A673 (cell line): ENCODE results near the gene ZNF490. TPM values are rescaled to one million over a fixed set of nuclear protein-coding genes. Genes with fewer than 3 reads are reported as not detected.

ENCODE experiments used
- Bru-seq: library from RNA; stranded (reverse); fragments of 400-500 nt; gene quantifications from one replicate; lab custom pipeline; 2021; lab: Mats Ljungman, UMichigan
- BruChase-seq, 2 experiments: library from RNA; stranded (reverse); fragments of 400-500 nt; gene quantifications; one replicate each; lab custom pipeline; 2021; lab: Mats Ljungman, UMichigan
- BruUV-seq: library from RNA; stranded (reverse); fragments of 400-500 nt; replicated peaks from 2 replicates; lab custom pipeline; 2021; lab: Mats Ljungman, UMichigan
- CTCF ChIA-PET: fragments of 300-600 bp; sonication (Branson Sonifier 250); formaldehyde crosslinking; loops from one replicate; lab custom pipeline; 2022; ENCODE audit warnings: antibody characterized with exemption; lab: Charles Lee
- POLR2A ChIA-PET: fragments of 300-600 bp; sonication (Branson Sonifier 250); formaldehyde crosslinking; loops from one replicate; lab custom pipeline; 2022; ENCODE audit warnings: antibody characterized with exemption; ENCODE audit not compliant: low non-redundant PET; lab: Charles Lee
- DNase-seq: peaks from one replicate; pipeline ENCODE4 v3.0.0-alpha.2; 2015; ENCODE audit warnings: low spot score
- H3K27ac ChIP-seq: fragments of 200-600 bp; sonication (generic); 2 replicates; pipeline ENCODE4 v1.5.1; 2016; ENCODE audit warnings: mixed run types, low read depth, mild to moderate bottlenecking, mixed read lengths, antibody characterized with exemption, low read length; ENCODE audit not compliant: poor library complexity, severe bottlenecking
- H3K27me3 ChIP-seq: fragments of 200-600 bp; sonication (generic); replicated peaks from 2 replicates; pipeline ENCODE4 v1.6.1; 2017; ENCODE audit warnings: mixed run types, low read depth, mild to moderate bottlenecking, mixed read lengths, antibody characterized with exemption, low read length; ENCODE audit not compliant: insufficient read depth, poor library complexity
- H3K36me3 ChIP-seq: fragments of 200-600 bp; sonication (generic); 2 replicates; pipeline ENCODE4 v1.6.1; 2016; ENCODE audit warnings: mixed run types, mild to moderate bottlenecking, mixed read lengths, antibody characterized with exemption, low read length; ENCODE audit not compliant: insufficient read depth, poor library complexity, severe bottlenecking
- H3K4me1 ChIP-seq: fragments of 200-600 bp; sonication (generic); 2 replicates; pipeline ENCODE4 v1.6.1; 2017; ENCODE audit warnings: mixed run types, mild to moderate bottlenecking, mixed read lengths, antibody characterized with exemption, low read length; ENCODE audit not compliant: insufficient read depth, poor library complexity, severe bottlenecking
- H3K4me3 ChIP-seq: fragments of 200-600 bp; sonication (generic); 2 replicates; pipeline ENCODE4 v1.5.1; 2016; ENCODE audit warnings: low read depth, mixed run types, mild to moderate bottlenecking, mixed read lengths, low read length; ENCODE audit not compliant: poor library complexity, severe bottlenecking
- H3K9me3 ChIP-seq: fragments of 200-600 bp; sonication (generic); 2 replicates; pipeline ENCODE4 v1.6.1; 2016; ENCODE audit warnings: mixed run types, low read depth, mild to moderate bottlenecking, mixed read lengths, antibody characterized with exemption, low read length; ENCODE audit not compliant: poor library complexity, severe bottlenecking
- EZH2 ChIP-seq: fragments of 200-600 bp; sonication (generic); IDR thresholded peaks from 2 replicates; pipeline ENCODE4 v1.6.1; 2017; ENCODE audit warnings: borderline replicate concordance, low read depth, mild to moderate bottlenecking, mixed read lengths, antibody characterized with exemption, low read length; ENCODE audit not compliant: poor library complexity, severe bottlenecking
- intact Hi-C: fragments of 100-400 bp; cut with micrococcal nuclease; formaldehyde crosslinking; loops from one replicate; pipeline ENCODE4 v1.10.0; 2022; ENCODE audit not compliant: unreplicated experiment
- long read RNA-seq: library from polyadenylated mRNA; stranded (forward); transcript quantifications from one replicate; pipeline ENCODE4 v2.0.0, GENCODE V29; 2022
- total RNA-seq: library from RNA; stranded (reverse); gene quantifications from 2 replicates; pipeline ENCODE4 v1.2.3, GENCODE V29; 2021
- TF ChIP-seq, protein P1 (sequence below): fragments of 300-800, 200-600 bp; sonication (generic); conservative IDR thresholded peaks from 2 replicates; pipeline ENCODE4 v1.5.1; 2017; ENCODE audit warnings: low read depth, mild to moderate bottlenecking, antibody characterized with exemption, low read length, moderate library complexity, mixed read lengths

The ZNF490 gene
- total RNA-seq (7.7 and 9.5 TPM in 2 replicates), Bru-seq, nascent RNA (percentile 54 among the genes with signal in this experiment), BruChase-seq, experiment 1, labeled RNA remaining after a 2-hour chase (percentile 58 among the genes with signal in this experiment), BruChase-seq, experiment 2, labeled RNA remaining after a 6-hour chase (percentile 60 among the genes with signal in this experiment)
- long read RNA-seq, full-length matches to known transcripts: 10 of 23 reads
- long read RNA-seq, partial matches to known transcripts: 0 of 23 reads
- long read RNA-seq, other reads (novel, unspliced or antisense): 13 of 23 reads

DNA sequence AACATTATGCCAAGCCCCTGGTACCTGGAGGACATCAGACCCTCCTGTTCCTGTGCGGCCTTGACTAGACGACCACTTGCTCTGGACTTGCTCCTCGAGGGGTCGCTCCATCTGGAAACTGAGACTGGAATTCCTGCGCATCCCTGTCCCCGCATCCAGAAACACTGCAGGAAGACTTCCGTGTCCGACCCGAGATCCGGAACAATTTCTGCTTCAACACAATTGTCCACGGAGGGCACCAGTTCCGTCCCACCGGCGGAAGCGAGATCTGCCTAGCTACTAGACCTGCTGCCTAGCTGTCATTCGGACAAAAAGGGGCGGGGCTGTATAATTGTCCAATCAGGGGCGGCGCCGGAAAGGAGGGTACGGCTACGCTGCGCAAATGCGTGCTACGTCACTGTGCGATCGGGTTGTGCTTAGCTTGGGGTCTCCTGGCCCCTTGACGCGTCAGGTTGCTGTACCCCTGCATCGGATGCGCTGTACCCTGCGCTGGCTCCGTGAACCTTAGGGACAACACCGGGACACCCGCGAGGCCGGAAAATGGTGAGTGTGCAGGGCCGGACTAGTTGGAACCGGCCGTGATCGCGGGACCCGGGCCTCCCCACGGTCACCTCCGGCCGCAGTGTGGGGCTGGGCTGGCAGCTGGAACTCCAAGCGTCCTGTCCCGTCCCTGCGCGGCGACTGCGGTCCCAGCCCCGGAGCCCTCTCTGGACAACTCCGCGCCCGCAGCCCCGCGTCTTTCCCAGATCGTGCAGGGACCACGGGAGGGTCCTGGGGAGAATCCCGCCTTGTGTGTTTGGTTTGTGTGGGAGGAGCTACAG lies at the start of gene ZNF490, which contains the start of gene ZNF791:
TSS of gene ZNF490 (minus strand) at position 274 of the 821 bp plus-strand sequence. CDS start at position 141, 133 bp downstream.
TSS of gene ZNF791 (plus strand) at position 381 of the 821 bp plus-strand sequence. CDS start at position 541, 160 bp downstream.
- intact Hi-C loops: no loop called here
- Histone ChIP-seq H3K36me3 (peaks cover 25% of the 10 kb centered on the region), H3K27ac (peak within 1 kb of the TSS; percentile 94), H3K9me3 (no peaks in the 10 kb centered on the region), H3K4me3 (peak within 1 kb of the TSS; percentile 93), H3K27me3 (no peaks in the 10 kb centered on the region), H3K4me1 (no peaks in the 10 kb centered on the region)
- POLR2A ChIA-PET: no interaction called here
- CTCF ChIA-PET: interaction anchor here (0.5 to 1.4 kb wide), 3 partner anchors 185 to 551 kb away, joined by 3 to 4 read pairs (median 4); no protein-coding TSS in a partner anchor
- no peak for TF ChIP-seq EZH2
- TF ChIP-seq, protein P1, sequence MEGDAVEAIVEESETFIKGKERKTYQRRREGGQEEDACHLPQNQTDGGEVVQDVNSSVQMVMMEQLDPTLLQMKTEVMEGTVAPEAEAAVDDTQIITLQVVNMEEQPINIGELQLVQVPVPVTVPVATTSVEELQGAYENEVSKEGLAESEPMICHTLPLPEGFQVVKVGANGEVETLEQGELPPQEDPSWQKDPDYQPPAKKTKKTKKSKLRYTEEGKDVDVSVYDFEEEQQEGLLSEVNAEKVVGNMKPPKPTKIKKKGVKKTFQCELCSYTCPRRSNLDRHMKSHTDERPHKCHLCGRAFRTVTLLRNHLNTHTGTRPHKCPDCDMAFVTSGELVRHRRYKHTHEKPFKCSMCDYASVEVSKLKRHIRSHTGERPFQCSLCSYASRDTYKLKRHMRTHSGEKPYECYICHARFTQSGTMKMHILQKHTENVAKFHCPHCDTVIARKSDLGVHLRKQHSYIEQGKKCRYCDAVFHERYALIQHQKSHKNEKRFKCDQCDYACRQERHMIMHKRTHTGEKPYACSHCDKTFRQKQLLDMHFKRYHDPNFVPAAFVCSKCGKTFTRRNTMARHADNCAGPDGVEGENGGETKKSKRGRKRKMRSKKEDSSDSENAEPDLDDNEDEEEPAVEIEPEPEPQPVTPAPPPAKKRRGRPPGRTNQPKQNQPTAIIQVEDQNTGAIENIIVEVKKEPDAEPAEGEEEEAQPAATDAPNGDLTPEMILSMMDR: 0 out of 2 replicates have a peak, but pooled peaks have one; percentile 25
- BruUV-seq: no TSS peak
- peak; percentile 99 for DNase-seq

DNA sequence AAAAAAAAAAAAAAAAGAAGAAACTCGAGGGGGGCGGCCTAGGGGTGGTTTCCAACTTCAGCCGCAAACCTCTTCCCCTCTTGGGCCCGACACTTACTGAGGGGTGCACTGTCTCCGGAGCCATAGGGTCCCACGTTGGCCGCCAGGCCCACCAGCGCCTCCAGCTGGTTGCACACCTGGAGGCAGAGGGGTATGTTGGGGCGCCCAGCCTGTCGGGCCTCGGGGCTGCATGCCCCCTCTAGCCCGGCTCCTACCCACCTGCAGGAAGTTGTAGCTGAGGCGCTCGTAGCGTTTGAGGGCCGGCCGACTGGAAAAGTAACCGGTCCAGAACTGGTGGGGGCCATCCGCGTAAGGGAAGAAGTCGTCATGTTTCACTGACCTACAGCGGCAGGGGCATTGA lies 47.4 kb upstream of the ZNF490 start:
- Histone ChIP-seq H3K27ac (no peak overlapping the region), H3K27me3 (no peaks in the 10 kb centered on the region), H3K4me1 (no peaks in the 10 kb centered on the region), H3K9me3 (no peaks in the 10 kb centered on the region), H3K36me3 (peaks cover 11% of the 10 kb centered on the region), H3K4me3 (no peak overlapping the region)
- TF ChIP-seq EZH2: no peak
- TF ChIP-seq, protein P1: no peak
- CTCF ChIA-PET: no interaction called here
- DNase-seq: no peak
- POLR2A ChIA-PET: no interaction called here
- no TSS peak for BruUV-seq
- intact Hi-C loops: no loop called here

DNA sequence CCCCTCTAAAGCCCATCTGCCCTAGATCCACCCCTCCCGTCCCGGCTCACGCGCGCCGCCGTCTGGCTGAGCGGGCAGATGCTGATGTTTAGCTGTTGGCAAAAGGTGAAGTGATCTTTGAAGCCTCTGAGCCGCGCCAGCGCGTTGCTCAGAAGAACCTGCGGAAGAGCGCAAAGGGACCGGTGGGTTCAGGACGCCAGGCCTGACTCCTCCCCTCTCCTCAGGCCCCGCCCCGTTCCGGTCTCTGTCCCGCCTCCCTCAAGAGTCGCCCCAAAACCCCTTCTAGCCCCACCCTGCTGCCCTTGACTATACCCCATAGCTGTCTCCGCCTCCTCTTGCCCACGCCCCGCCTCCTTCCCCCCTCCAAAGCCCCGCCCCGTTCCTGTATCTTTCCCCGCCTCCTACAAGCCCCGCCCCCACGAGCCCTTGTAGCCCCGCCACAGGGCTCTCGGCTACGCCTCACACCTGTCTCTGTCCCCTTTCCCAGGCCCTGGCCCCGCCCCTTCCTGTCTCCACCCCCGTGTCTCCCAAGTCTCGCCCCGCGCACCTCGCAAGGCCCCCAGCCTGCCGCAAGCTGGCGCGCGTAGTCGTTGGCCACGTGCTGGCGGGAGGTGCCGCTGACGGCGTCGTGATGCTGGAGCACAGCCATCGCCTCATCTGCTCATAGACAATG lies 46.4 kb upstream of the ZNF490 start:
- POLR2A ChIA-PET: no interaction called here
- CTCF ChIA-PET: no interaction called here
- BruUV-seq: no TSS peak
- Histone ChIP-seq H3K4me1 (no peaks in the 10 kb centered on the region), H3K9me3 (no peaks in the 10 kb centered on the region), H3K27ac (no peak overlapping the region), H3K27me3 (no peaks in the 10 kb centered on the region), H3K36me3 (peaks cover 11% of the 10 kb centered on the region), H3K4me3 (no peak overlapping the region)
- no peak for DNase-seq
- intact Hi-C loops: no loop called here
- TF ChIP-seq EZH2: no peak
- TF ChIP-seq, protein P1: no peak
